ENCODE data around the gene GALK2. TPM values are rescaled to one million over a fixed set of nuclear protein-coding genes. Genes with fewer than 3 reads are reported as not detected.

Gene GALK2
- total and polyA plus RNA-seq, 2 of the 4 experiments (the other 2 are of a cell fraction), result 27.0 to 63.6 TPM

DNA sequence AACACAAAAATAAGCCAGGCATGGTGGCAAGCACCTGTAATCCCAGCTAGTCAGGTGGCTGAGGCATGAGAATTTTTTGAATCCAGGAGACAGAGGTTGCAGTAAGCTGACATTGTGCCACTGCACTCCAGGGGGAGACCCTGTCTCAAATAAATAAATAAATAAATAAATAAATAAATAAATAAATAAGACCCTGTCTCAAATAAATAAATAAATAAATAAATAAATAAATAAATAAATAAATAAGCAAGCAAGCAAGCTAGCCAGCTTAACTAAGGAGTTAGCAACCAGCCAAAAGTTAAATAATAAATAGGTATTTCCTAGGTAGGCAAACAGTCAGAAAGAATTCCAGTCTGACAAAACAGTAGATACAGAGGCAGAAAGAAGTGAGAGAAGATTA, 123.9 kb downstream of the GALK2 start:
- H2BK5ac ChIP-seq (ENCODE audit: low read depth, low read length, poor library complexity, severe bottlenecking), result no peak overlapping the region
- H3K18ac ChIP-seq (ENCODE audit: low read depth, low read length), result no peak overlapping the region
- dilution Hi-C loops (cut with HindIII; ENCODE audit: low sequenced_read_pairs, unreplicated experiment), result no loop called here
- H3K56ac ChIP-seq (ENCODE audit: extremely low read depth, insufficient read depth, low read length), result no peak overlapping the region
- no peaks in the 10 kb centered on the region for H3K9me3 ChIP-seq (ENCODE audit: control insufficient read depth, insufficient read depth, low read length)
- no peak overlapping the region for H3K14ac ChIP-seq (replicated peaks; ENCODE audit: low read depth, low read length)
- no peak overlapping the region for H4K5ac ChIP-seq (ENCODE audit: low read depth, low read length)
- no peak overlapping the region for H2BK15ac ChIP-seq (ENCODE audit: low read depth, low read length)
- TF ChIP-seq, protein P1, sequence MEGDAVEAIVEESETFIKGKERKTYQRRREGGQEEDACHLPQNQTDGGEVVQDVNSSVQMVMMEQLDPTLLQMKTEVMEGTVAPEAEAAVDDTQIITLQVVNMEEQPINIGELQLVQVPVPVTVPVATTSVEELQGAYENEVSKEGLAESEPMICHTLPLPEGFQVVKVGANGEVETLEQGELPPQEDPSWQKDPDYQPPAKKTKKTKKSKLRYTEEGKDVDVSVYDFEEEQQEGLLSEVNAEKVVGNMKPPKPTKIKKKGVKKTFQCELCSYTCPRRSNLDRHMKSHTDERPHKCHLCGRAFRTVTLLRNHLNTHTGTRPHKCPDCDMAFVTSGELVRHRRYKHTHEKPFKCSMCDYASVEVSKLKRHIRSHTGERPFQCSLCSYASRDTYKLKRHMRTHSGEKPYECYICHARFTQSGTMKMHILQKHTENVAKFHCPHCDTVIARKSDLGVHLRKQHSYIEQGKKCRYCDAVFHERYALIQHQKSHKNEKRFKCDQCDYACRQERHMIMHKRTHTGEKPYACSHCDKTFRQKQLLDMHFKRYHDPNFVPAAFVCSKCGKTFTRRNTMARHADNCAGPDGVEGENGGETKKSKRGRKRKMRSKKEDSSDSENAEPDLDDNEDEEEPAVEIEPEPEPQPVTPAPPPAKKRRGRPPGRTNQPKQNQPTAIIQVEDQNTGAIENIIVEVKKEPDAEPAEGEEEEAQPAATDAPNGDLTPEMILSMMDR (conservative IDR thresholded peaks at IDR 0.05; ENCODE audit: low read depth, low read length), result no peak
- no peak for TF ChIP-seq RCOR1 (IDR thresholded peaks at IDR 0.05; ENCODE audit: insufficient replicate concordance, low read length)
- TF ChIP-seq NFE2L2 (IDR thresholded peaks at IDR 0.05; ENCODE audit: low read depth, low read length), result no peak
- no peak for TF ChIP-seq MXI1 (IDR thresholded peaks at IDR 0.05; ENCODE audit: borderline replicate concordance, low read depth, low read length)
- no peak for TF ChIP-seq RFX5 (IDR thresholded peaks at IDR 0.05; ENCODE audit: low read depth, low read length)
- TF ChIP-seq CHD1 (IDR thresholded peaks at IDR 0.05; ENCODE audit: low read depth, low read length), result no peak
- TF ChIP-seq, protein P2, sequence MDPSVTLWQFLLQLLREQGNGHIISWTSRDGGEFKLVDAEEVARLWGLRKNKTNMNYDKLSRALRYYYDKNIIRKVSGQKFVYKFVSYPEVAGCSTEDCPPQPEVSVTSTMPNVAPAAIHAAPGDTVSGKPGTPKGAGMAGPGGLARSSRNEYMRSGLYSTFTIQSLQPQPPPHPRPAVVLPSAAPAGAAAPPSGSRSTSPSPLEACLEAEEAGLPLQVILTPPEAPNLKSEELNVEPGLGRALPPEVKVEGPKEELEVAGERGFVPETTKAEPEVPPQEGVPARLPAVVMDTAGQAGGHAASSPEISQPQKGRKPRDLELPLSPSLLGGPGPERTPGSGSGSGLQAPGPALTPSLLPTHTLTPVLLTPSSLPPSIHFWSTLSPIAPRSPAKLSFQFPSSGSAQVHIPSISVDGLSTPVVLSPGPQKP (IDR thresholded peaks at IDR 0.05; ENCODE audit: borderline replicate concordance, low read depth, low read length), result no peak
- no peak for TF ChIP-seq SMC3 (IDR thresholded peaks at IDR 0.05; ENCODE audit: low read depth, low read length)
- no peak for TF ChIP-seq POLR2A (IDR thresholded peaks at IDR 0.05; ENCODE audit: low read depth, low read length)
- no peak for TF ChIP-seq MAFK (IDR thresholded peaks at IDR 0.05; ENCODE audit: low read depth, low read length)
- no peak for TF ChIP-seq FOS (IDR thresholded peaks at IDR 0.05; ENCODE audit: low read depth, low read length)
- no peak for TF ChIP-seq CEBPB (IDR thresholded peaks at IDR 0.05; ENCODE audit: low read depth, low read length)
- no peak for TF ChIP-seq RAD21 (IDR thresholded peaks at IDR 0.05; ENCODE audit: low read length)
- no peak for TF ChIP-seq BHLHE40 (IDR thresholded peaks at IDR 0.05; ENCODE audit: low read depth, low read length)
- no peak overlapping the region for H2AK9ac ChIP-seq (replicated peaks; ENCODE audit: low read depth, low read length, poor library complexity)
- BruUV-seq (replicated peaks), result no TSS peak
- peaks cover 2% of the 10 kb centered on the region; the same call in 1 of the 2 replicates for H3K9me1 ChIP-seq (ENCODE audit: insufficient read depth, low read length)
- no peak overlapping the region for H2AFZ ChIP-seq (replicated peaks; ENCODE audit: low read length, poor library complexity)
- ChIA-PET POLR2A (ENCODE audit: unreplicated experiment) (no interaction called here), CTCF (no interaction called here)
- H2BK120ac ChIP-seq (ENCODE audit: low read depth, low read length), result no peak overlapping the region
- intact Hi-C loops (cut with micrococcal nuclease), result no loop called here
- no peak for ATAC-seq (ENCODE audit: low read depth)
- H4K8ac ChIP-seq (ENCODE audit: low read depth in 2 of 2, low read length in 2 of 2), result no peak overlapping the region
- H2AK5ac ChIP-seq (ENCODE audit: low read depth, low read length), result no peak overlapping the region
- peaks cover 2% of the 10 kb centered on the region; the same call in 1 of the 2 replicates for H3K36me3 ChIP-seq (ENCODE audit: control insufficient read depth, insufficient read depth, low read length)
- no peak overlapping the region for H3K23ac ChIP-seq (ENCODE audit: low read depth, low read length)
- H2BK20ac ChIP-seq (ENCODE audit: low read depth, low read length), result no peak overlapping the region
- no peak overlapping the region for H3K4me2 ChIP-seq (ENCODE audit: low read depth, low read length)
- H3K9ac ChIP-seq (ENCODE audit: low read depth, low read length), result no peak overlapping the region
- H3K4ac ChIP-seq (ENCODE audit: low read depth, low read length), result no peak overlapping the region
- H4K20me1 ChIP-seq (ENCODE audit: insufficient read depth, low read length), result no peaks in the 10 kb centered on the region
- no peaks in the 10 kb centered on the region for H3K4me1 ChIP-seq (ENCODE audit: control insufficient read depth, insufficient read depth, low read length)
- in situ Hi-C loops (cut with MboI; ENCODE audit: low sequenced_read_pairs), result no loop called here
- no peak overlapping the region for H4K91ac ChIP-seq (ENCODE audit: insufficient read depth, low read depth, low read length)
- H3K4me3 ChIP-seq (ENCODE audit: insufficient read depth, low read depth, low read length), result no peak overlapping the region
- DNase-seq, result no peak
- H3K27ac ChIP-seq (ENCODE audit: insufficient read depth, low read length), result no peak overlapping the region
- H3K79me1 ChIP-seq (ENCODE audit: low read depth in 1 of 2, low read length in 2 of 2), result peaks cover 0 to 7% of the 10 kb centered on the region in 2 experiments; a peak in 3 of 4 replicates
- H3K27me3 ChIP-seq (ENCODE audit: control insufficient read depth, insufficient read depth, low read length), result no peaks in the 10 kb centered on the region
